HG02623 (cell line): ENCODE data around the gene KLF9.
"Not testable (repeated sequence)": the region's sequence is repeated elsewhere in the genome, so short reads cannot be mapped to it uniquely, and the experiment has no call there.

Experiments used
- ATAC-seq: cut with Tn5 transposase; IDR thresholded peaks from one replicate; pipeline ENCODE4 v1.9.1; 2021; ENCODE audit warnings: moderate library complexity; ENCODE audit not compliant: unreplicated experiment

KLF9 gene

DNA sequence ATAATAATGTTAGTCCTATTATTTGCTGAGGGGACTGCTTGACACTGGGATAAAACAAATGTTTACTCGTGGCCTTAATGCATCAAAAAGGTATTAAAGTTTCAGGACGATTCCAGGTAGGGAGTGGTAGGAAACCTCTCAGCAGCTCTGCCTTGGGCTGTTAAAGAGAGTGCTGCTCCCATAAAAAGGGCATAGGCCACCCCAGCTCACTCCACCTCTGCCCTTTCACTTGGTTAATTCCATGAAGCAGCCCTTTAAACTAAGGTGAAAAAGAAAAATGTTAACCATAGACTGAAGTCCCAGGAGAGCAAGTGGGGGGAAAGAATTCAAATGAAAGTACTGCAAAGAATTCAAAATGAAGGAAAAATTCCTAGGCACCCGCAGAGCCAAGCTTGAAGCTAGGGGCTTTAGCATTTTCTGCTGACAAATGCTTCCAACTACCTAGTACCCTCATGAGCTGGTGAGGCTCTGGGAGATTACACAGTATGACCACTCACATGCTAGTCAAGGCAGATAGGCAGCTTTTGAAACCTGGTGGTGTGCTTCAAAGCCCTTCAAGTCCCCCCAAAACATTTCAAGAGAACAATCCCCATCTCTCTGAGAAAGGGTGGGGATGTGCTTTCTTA lies 8.5 kb downstream of the KLF9 start:
- peak; percentile 12 for ATAC-seq

- ATAC-seq = no peak
These were observed 10.2 kb downstream of the KLF9 start for GRCh38 chr9:70404261-70404660.

DNA sequence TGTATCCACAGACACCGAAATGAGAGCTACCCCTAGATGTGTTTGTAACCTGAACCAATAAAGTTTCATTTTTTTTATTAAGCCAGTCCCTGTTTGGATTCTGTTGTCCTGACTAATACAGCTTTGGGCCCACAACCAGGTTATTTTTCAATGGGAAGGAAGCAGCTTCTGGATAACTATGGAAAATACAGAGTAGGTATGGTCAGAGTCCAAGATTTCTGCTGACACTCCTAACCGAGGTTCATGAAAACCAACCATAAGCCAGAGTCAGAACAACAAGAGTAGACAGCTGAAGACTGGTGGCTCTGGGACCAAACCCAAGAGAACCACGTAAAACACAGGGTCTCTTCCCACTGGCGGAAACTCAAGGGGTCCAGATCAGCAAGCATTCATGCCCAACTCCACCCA lies 10.8 kb downstream of the KLF9 start:
- ATAC-seq = no peak

DNA sequence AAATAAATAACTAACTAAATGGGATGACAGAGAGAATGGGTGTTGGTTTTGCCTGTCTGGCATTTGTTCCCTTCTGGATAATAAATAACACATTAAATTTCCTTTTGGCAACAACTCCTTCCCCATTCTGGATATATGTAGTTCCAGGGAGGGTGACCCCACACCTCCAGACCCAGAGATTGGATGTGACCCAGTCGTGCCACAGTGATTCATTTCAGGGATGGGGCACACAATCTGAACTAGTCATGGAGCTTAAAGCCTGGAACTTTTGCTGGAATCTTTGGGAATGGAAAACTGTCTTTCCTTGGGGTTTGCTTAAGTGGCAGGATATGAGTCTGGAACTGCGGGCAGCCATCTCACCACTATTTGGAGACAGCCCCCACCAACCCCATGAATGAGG lies 11.3 kb downstream of the KLF9 start:
- ATAC-seq = no peak

DNA sequence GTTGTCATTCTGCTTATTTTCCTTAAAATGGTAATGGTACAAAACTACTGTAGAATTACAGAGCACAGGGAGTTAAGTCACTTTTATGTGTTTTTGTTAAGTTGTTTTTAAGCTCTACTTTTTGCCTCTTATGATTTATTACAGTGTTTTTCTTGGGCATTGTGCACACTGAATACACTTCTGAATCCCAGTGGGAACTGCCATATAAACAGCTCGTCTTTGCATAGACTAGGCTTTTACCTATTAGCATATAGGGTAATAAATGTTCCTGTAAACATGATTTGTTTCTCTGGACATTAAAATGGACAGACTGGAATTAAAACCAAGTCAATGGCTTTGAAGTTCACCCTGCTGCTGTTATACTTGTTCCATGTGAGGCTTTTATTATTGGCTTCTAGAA lies 12.2 kb downstream of the KLF9 start:
- ATAC-seq = no peak

DNA sequence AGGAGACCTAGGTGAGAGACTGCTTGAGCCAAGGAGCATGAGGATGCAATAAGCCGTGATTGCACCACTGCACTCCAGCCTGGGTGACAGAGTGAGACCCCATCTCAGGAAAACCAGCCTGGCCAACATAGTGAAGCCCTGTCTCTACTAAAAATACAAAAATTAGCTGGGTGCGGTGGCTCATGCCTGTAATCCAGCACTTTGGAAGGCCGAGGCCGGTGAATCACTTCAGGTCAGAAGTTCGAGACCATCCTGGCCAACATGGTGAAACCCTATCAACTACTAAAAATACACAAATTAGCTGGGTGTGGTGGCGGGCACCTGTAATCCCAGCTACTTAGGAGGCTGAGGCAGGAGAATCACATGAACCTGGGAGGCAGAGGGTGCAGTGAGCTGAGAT lies 13.2 kb downstream of the KLF9 start:
- ATAC-seq = not testable (repeated sequence)

DNA sequence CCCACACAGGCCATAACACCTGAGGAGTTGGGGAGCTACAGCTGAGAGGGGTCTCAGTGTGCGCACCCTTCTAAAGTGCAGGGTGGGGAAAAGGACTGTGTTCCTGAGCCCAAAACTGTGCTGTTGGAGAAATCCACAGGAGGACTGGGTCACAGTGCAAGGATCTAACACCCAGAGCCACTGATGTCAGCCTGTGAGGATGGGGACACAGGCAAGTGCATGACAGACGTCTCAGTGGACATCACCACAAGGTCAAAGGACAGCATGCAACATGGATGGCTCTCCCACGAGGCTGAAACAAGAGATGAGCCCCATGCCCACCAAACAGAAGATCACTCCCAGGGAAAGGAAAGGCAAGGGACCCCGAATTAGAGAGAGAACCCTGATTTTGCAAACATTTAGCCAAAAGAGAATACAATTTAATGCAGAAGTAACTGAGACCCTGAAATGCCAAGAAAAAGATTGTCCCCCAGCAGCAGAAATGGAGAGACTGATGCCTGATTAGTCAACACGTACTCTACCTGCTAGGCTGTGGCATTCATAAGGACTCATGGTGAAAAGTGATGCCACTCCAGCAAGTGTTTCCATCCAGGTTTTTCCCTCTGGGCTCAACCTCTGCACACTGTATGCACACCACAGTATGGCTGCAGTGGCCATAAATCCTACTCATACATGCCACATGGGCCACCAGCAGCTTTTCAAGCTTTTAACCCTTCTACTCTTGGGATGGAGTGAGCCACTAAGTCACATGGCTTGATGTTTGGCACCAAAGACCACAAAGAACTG lies 14.2 kb downstream of the KLF9 start:
- ATAC-seq = no peak

GRCh38 chr9:70399141-70399540 lies 15.3 kb downstream of the KLF9 start:
- no peak for ATAC-seq

GRCh38 chr9:70398145-70398556 lies 16.3 kb downstream of the KLF9 start:
- peak; percentile 100 for ATAC-seq

DNA sequence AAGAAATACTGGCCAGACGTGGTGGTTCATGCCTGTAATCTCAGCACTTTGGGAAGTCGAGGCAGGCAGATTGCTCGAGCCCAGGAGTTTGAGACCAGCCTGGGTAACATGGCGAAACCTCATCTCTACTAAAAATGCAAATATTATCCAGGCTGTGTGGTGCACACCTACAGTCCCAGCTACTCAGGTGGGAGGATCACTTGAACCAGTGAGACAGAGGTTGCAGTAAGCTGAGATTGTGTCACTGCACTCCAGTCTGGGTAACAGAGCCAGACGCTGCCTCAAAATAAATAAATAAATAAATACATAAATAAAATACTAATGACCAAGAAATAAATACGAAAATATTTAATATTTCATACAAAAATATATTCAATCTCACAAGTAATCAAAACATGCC lies 18.8 kb downstream of the KLF9 start:
- no peak for ATAC-seq

DNA sequence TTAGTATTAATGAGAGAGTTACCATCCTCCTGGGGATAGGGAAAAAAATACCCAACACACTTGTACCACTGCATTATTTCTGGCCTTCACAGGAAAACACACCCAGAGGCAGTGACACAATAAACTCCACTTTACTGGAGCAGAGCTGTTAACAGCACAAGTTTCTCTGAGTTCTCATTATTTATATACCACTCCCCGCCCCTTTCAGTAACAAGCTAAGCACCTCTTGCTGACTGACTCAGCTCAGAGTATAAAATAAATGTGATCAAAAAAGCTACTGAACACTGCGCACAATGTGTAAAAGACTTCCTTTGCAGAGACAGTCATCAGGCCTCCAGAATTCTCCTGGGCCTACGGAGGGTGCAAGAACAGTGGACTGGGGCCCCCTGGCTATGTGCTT lies 21.6 kb downstream of the KLF9 start:
- ATAC-seq = no peak

DNA sequence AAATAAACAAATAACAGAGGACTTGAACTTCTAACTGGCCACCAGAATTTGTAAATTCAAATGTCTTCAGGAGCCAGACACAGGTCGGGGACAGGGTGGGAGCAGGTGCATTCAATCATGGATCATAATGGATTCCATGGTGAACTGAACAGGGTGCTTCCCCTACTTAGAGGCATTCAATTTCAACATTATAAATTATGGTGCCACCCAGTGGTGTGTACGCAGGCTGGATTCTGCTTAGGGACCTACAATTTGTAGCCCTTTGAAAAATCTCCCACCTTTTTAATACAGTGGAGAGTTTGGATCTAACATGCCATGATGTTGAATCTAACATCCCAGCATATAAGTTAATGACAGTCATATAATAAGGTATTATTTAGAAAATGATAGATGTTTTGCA lies 22.3 kb downstream of the KLF9 start:
- ATAC-seq = no peak

- ATAC-seq = no peak
These were observed 23.5 kb downstream of the KLF9 start for GRCh38 chr9:70390933-70391341.

- ATAC-seq = no peak
These were observed 24.7 kb downstream of the KLF9 start for GRCh38 chr9:70389621-70390266.

DNA sequence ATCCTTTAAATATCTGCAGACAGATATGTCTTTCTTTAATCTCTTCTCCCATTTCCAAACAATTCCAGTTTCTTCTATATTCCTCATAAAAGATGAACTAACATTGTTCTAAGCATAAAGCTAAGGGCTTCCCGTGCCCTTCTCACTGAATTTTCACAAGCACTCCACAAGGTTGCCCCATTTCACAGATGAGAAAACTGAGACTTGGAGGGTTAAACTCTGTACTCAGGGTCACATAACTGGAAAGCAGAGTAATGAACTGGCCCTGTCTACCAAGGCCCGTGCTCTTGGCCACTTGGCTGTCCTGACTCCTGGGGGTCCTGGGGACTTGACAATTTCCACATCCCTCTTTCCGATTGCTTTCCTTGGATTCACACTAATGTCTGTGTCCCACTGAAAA lies 25.3 kb downstream of the KLF9 start:
- no peak for ATAC-seq

DNA sequence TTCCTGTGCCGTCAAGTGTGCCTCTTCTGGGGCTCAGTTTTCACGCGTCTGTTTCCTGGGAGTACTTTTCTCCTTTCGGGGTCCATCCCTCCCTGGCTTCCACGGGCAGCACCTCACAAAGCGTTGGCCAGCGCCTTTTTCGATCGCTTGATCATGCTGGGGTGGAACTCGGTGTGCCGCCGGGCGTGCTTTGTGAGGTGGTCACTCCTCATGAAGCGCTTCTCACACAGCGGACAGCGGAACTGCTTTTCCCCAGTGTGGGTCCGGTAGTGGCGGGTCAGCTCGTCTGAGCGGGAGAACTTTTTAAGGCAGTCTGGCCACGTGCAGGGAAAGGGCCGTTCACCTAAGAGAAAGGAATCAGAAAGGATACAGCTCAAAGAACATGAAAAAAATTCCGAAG lies 26.8 kb downstream of the KLF9 start:
- ATAC-seq = no peak

DNA sequence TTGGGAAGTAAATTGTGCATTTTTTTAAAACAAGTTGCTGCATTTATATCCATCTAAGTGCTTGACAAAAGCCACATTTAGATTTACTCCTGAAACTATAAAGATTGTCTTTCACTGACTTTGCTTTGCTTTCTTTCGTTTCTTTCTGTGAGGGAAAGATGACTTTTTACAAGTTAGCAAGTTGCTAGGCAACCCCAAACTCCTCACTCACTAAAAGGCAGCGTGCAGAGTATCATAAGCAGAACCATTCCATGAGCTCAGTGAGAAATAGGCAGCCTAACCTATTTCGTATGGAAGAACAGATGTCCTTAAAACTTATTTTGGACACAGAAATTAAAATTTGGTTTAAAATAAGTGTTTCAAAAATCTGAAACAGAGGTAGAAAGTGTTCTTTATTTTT lies 29.0 kb downstream of the KLF9 start:
- ATAC-seq = no peak

DNA sequence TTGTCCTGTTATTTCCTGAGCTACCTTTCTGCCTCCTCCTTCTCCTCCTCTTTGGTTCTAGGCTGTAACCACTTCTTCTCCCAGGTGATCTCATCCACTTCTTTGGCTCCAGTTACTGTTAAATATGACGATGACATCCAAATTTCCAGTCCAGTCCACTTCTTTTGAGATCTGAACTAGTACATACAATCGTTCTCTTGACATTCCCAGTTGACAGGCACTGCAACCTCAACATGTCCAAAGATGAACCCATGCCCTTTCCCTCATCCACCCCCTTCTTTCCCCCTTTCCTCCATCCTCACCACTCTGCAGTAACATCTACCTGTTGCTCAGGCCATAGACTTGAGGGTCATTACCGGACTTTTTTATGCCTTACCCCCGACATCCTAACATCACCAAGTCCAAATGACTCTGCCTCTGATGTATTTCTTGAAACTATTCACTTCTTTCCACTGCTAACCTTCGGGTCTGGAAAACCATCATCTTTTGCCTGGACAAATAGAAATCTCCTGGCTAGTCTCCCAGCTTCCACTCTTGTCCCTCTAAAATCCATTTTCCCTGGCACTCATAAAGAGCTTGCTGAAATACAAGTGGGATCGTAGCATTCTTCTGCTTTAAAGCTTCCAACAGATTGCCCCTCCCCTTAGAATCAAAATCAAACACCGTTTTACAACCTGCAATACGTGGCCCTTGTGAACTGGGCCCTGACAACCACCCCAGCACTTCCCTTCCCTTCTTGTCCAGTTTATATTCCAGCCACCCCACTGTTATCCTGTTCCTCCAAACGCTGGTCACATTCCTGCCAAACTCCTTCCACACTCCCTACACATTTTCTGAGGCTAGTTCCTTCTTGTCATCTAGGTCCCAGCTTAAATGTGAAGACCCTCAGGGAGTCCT lies 31.5 kb downstream of the KLF9 start:
- ATAC-seq = no peak

DNA sequence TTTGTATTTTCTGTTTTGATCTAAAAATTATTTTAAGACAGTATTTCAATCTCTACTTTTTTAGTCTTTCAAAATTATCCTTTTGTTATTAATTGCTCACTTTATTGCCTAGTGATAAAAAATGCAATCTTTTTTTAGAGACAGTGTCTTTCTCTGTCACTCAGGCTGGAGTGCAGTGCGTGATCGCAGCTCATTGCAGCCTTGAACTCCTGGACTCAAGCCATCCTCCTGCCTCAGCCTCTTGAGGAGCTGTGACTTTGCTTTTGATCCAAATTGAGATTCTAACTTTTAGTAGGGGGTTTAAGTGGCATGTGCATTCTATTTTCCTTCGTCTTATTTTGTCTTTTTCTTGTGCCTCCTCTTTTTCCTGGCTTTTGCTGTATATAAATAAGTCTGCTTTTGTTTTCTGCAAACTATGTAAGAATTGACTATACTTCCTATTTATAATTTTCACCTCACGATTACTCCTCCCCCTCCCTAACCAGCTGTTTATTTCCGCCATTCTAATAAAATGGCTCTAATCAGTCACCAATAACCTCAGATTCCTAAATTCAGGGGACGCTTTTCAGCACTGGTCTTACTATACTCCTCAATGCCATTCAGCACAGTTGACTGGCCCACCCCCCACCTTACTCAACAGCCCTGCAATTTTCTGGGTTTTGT lies 32.3 kb downstream of the KLF9 start:
- ATAC-seq = no peak

GRCh38 chr9:70374962-70375618 lies 39.4 kb downstream of the KLF9 start:
- ATAC-seq = no peak
